Peyer's patch (tissue), 4 donors: ENCODE measurements around the gene EPDR1.

ENCODE experiments used
- POLR2A ChIP-seq, 2 donors: fragments of 450-650 bp; IDR thresholded peaks; one replicate each; pipeline ENCODE4 v1.5.1; 2017; ENCODE audit warnings: antibody characterized with exemption in 2 of 2, mild to moderate bottlenecking in 2 of 2, moderate library complexity in 2 of 2
- TF ChIP-seq, protein P1 (sequence below), 6 experiments: fragments of 450-650 bp in 4 of 6; fragments of 200-600 bp in 2 of 6; sonication (generic) in 1 of 6; IDR thresholded peaks; one replicate each; pipeline ENCODE4 v1.5.1; 2017 to 2019; ENCODE audit warnings: antibody characterized with exemption in 6 of 6, mild to moderate bottlenecking in 3 of 6, moderate library complexity in 1 of 6

DNA sequence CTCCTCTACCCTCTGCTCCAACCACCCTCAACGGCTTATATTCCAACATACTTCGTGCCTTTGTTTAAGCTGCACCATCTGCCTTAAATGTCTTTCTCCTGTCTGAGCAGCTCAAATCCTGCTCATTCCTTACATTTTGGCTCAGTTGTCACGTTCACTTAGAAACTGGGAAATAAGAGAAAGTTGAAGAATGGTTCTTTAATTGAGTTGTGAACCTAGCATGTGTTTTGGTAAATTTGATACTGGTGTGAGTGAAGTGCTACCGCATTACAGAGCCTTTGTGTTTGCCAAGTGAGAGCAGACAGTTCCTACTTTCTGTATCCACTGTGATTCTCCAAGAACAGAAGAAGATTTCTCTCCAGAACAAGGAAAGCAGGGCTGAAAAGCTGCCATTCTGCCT is 54.3 kb downstream of the EPDR1 start:
- TF ChIP-seq, protein P1, sequence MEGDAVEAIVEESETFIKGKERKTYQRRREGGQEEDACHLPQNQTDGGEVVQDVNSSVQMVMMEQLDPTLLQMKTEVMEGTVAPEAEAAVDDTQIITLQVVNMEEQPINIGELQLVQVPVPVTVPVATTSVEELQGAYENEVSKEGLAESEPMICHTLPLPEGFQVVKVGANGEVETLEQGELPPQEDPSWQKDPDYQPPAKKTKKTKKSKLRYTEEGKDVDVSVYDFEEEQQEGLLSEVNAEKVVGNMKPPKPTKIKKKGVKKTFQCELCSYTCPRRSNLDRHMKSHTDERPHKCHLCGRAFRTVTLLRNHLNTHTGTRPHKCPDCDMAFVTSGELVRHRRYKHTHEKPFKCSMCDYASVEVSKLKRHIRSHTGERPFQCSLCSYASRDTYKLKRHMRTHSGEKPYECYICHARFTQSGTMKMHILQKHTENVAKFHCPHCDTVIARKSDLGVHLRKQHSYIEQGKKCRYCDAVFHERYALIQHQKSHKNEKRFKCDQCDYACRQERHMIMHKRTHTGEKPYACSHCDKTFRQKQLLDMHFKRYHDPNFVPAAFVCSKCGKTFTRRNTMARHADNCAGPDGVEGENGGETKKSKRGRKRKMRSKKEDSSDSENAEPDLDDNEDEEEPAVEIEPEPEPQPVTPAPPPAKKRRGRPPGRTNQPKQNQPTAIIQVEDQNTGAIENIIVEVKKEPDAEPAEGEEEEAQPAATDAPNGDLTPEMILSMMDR (IDR thresholded peaks at IDR 0.05): no peak
- TF ChIP-seq POLR2A (IDR thresholded peaks at IDR 0.05): no peak
